ENCODE data around the gene SEZ6L2.
"Not testable (repeated sequence)": the region's sequence is repeated elsewhere in the genome, so short reads cannot be mapped to it uniquely, and the experiment has no call there.

SEZ6L2 gene

GRCh38 chr16:29916979-29917378, 17.6 kb upstream of the SEZ6L2 start:
- no peak for DNase-seq (ENCODE audit: low spot score)
- no peak for TF ChIP-seq CTCF (IDR thresholded peaks at IDR 0.05; ENCODE audit: extremely low read depth, missing control alignments)

GRCh38 chr16:29915590-29916247, 16.4 kb upstream of the SEZ6L2 start:
- DNase-seq (ENCODE audit: low spot score), result no peak
- TF ChIP-seq CTCF (IDR thresholded peaks at IDR 0.05; ENCODE audit: extremely low read depth, missing control alignments), result no peak

- TF ChIP-seq CTCF (IDR thresholded peaks at IDR 0.05; ENCODE audit: extremely low read depth, missing control alignments), result no peak
- DNase-seq (ENCODE audit: low spot score), result no peak
Observed at GRCh38 chr16:29913514-29913913, 14.2 kb upstream of the SEZ6L2 start.

GRCh38 chr16:29912087-29912486, 12.7 kb upstream of the SEZ6L2 start:
- no peak for DNase-seq (ENCODE audit: low spot score)
- no peak for TF ChIP-seq CTCF (IDR thresholded peaks at IDR 0.05; ENCODE audit: extremely low read depth, missing control alignments)

GRCh38 chr16:29911676-29912010, 12.3 kb upstream of the SEZ6L2 start:
- DNase-seq (ENCODE audit: low spot score), result no peak
- TF ChIP-seq CTCF (IDR thresholded peaks at IDR 0.05; ENCODE audit: extremely low read depth, missing control alignments), result no peak

- TF ChIP-seq CTCF (IDR thresholded peaks at IDR 0.05; ENCODE audit: extremely low read depth, missing control alignments), result no peak
- DNase-seq (ENCODE audit: low spot score), result no peak
Observed at GRCh38 chr16:29910819-29911675, 11.7 kb upstream of the SEZ6L2 start.

- DNase-seq (ENCODE audit: low spot score), result not testable (repeated sequence)
Observed at GRCh38 chr16:29909851-29910250, 10.5 kb upstream of the SEZ6L2 start.
